Measurements from ENCODE around the gene DCTN4. TPM values are rescaled to one million over a fixed set of nuclear protein-coding genes. Genes with fewer than 3 reads are reported as not detected.
A peak's percentile ranks its signal among the peaks of the same experiment; 100 is the strongest.
"Not testable (repeated sequence)": the region's sequence is repeated elsewhere in the genome, so short reads cannot be mapped to it uniquely, and the experiment has no call there.

The DCTN4 gene
- polyA plus RNA-seq, 3 donors, result 14.6 to 34.4 (median 16.3) TPM

- no peaks in the 10 kb centered on the region for H3K27me3 Mint-ChIP-seq (ENCODE audit: low read depth in 3 of 3)
- peaks cover 62 to 66% of the 10 kb centered on the region in 2 donors for H3K36me3 ChIP-seq (replicated peaks in 1 of 2; ENCODE audit: control insufficient read depth in 1 of 2, insufficient read depth in 2 of 2, low read length in 2 of 2)
- H3K27ac ChIP-seq (ENCODE audit: low read depth in 1 of 2, low read length in 2 of 2), result peak overlapping the region in 1 of 2 donors; percentile 33
- peaks cover 54 to 57% of the 10 kb centered on the region in 2 donors for H3K36me3 Mint-ChIP-seq
- H3K4me3 Mint-ChIP-seq, result no peak overlapping the region
- H3K4me1 ChIP-seq (ENCODE audit: control insufficient read depth in 1 of 2, insufficient read depth in 2 of 2, low read length in 2 of 2), result no peaks in the 10 kb centered on the region
- H3K27me3 ChIP-seq (ENCODE audit: control insufficient read depth in 2 of 2, insufficient read depth in 2 of 2, low read length in 2 of 2), result no peaks in the 10 kb centered on the region
- peaks cover 14% of the 10 kb centered on the region for H3K4me1 Mint-ChIP-seq
- peak overlapping the region in 1 of 7 donors; percentile 3 for H3K27ac Mint-ChIP-seq
- H2AFZ ChIP-seq (ENCODE audit: insufficient read depth, low read depth, low read length, poor library complexity, severe bottlenecking), result no peak overlapping the region
- H3K9me3 ChIP-seq (replicated peaks in 1 of 2; ENCODE audit: control insufficient read depth in 1 of 2, insufficient read depth in 1 of 2, low read length in 2 of 2), result no peaks in the 10 kb centered on the region
- WGBS (ENCODE audit: insufficient coverage), result no CpG with 5 or more reads among the region's 2 CpGs
- DNase-seq, result no peak
- intact Hi-C loops (cut with micrococcal nuclease), result loop anchor here in 1 of 2 donors (5.0 to 10.0 kb wide), 2 partner anchors 37 to 46 kb away; partner anchors contain the start of gene RBM22
- no peak overlapping the region for H3K4me2 ChIP-seq (replicated peaks; ENCODE audit: extremely low read depth, low read length, poor library complexity, severe bottlenecking)
- H3K9me3 Mint-ChIP-seq, result no peaks in the 10 kb centered on the region
- no peak overlapping the region for H3K9ac ChIP-seq (ENCODE audit: insufficient read depth, low read length, poor library complexity, severe bottlenecking)
- no peak for TF ChIP-seq CTCF (IDR thresholded peaks at IDR 0.05)
- no peak overlapping the region for H3K4me3 ChIP-seq (replicated peaks in 1 of 3; ENCODE audit: low read depth in 2 of 3, low read length in 3 of 3)
- peaks cover 72% of the 10 kb centered on the region for H3K79me2 ChIP-seq (ENCODE audit: insufficient read depth, low read length)
- H4K20me1 ChIP-seq (ENCODE audit: insufficient read depth, low read length), result peaks cover 62% of the 10 kb centered on the region
These were observed 8.3 kb downstream of the DCTN4 start for GRCh38 chr5:150750469-150750868.

- H3K4me1 ChIP-seq (ENCODE audit: control insufficient read depth in 1 of 2, insufficient read depth in 2 of 2, low read length in 2 of 2); H3K27me3 Mint-ChIP-seq (ENCODE audit: low read depth in 3 of 3); H3K9me3 Mint-ChIP-seq; H3K4me3 Mint-ChIP-seq; H3K9ac ChIP-seq (ENCODE audit: insufficient read depth, low read length, poor library complexity, severe bottlenecking); H3K27me3 ChIP-seq (ENCODE audit: control insufficient read depth in 2 of 2, insufficient read depth in 2 of 2, low read length in 2 of 2); H2AFZ ChIP-seq (ENCODE audit: insufficient read depth, low read depth, low read length, poor library complexity, severe bottlenecking); H3K9me3 ChIP-seq (replicated peaks in 1 of 2; ENCODE audit: control insufficient read depth in 1 of 2, insufficient read depth in 1 of 2, low read length in 2 of 2); H3K4me3 ChIP-seq (replicated peaks in 1 of 3; ENCODE audit: low read depth in 2 of 3, low read length in 3 of 3); intact Hi-C loops (cut with micrococcal nuclease); DNase-seq; H3K4me2 ChIP-seq (replicated peaks; ENCODE audit: extremely low read depth, low read length, poor library complexity, severe bottlenecking); H3K27ac ChIP-seq (ENCODE audit: low read depth in 1 of 2, low read length in 2 of 2): not testable (repeated sequence)
- peaks cover 19 to 35% of the 10 kb centered on the region in 2 donors for H3K36me3 ChIP-seq (replicated peaks in 1 of 2; ENCODE audit: control insufficient read depth in 1 of 2, insufficient read depth in 2 of 2, low read length in 2 of 2)
- H3K27ac Mint-ChIP-seq, result peak overlapping the region in 1 of 7 donors; percentile 6
- peaks cover 43 to 62% of the 10 kb centered on the region in 2 donors for H3K36me3 Mint-ChIP-seq
- H3K4me1 Mint-ChIP-seq, result peaks cover 32% of the 10 kb centered on the region
- peaks cover 53% of the 10 kb centered on the region for H3K79me2 ChIP-seq (ENCODE audit: insufficient read depth, low read length)
- WGBS (ENCODE audit: insufficient coverage), result 95% methylated on average over 7 of the region's 9 CpGs
- H4K20me1 ChIP-seq (ENCODE audit: insufficient read depth, low read length), result peaks cover 33% of the 10 kb centered on the region
These were observed 15.7 kb downstream of the DCTN4 start for GRCh38 chr5:150743142-150743488.

- H3K27ac ChIP-seq (ENCODE audit: low read depth in 1 of 2, low read length in 2 of 2); H3K4me3 Mint-ChIP-seq; H2AFZ ChIP-seq (ENCODE audit: insufficient read depth, low read depth, low read length, poor library complexity, severe bottlenecking); H3K4me3 ChIP-seq (replicated peaks in 1 of 3; ENCODE audit: low read depth in 2 of 3, low read length in 3 of 3); H3K27me3 Mint-ChIP-seq (ENCODE audit: low read depth in 3 of 3); H3K9me3 ChIP-seq (replicated peaks in 1 of 2; ENCODE audit: control insufficient read depth in 1 of 2, insufficient read depth in 1 of 2, low read length in 2 of 2); H3K9ac ChIP-seq (ENCODE audit: insufficient read depth, low read length, poor library complexity, severe bottlenecking); DNase-seq; H3K9me3 Mint-ChIP-seq; H3K4me2 ChIP-seq (replicated peaks; ENCODE audit: extremely low read depth, low read length, poor library complexity, severe bottlenecking); H3K27me3 ChIP-seq (ENCODE audit: control insufficient read depth in 2 of 2, insufficient read depth in 2 of 2, low read length in 2 of 2); H3K4me1 ChIP-seq (ENCODE audit: control insufficient read depth in 1 of 2, insufficient read depth in 2 of 2, low read length in 2 of 2); intact Hi-C loops (cut with micrococcal nuclease): not testable (repeated sequence)
- Histone ChIP-seq H3K36me3 (replicated peaks in 1 of 2; ENCODE audit: control insufficient read depth in 1 of 2, insufficient read depth in 2 of 2, low read length in 2 of 2) (peaks cover 19 to 40% of the 10 kb centered on the region in 2 donors), H3K79me2 (ENCODE audit: insufficient read depth, low read length) (peaks cover 58% of the 10 kb centered on the region), H4K20me1 (ENCODE audit: insufficient read depth, low read length) (peaks cover 37% of the 10 kb centered on the region)
- 96% methylated on average over 5 of the region's 18 CpGs for WGBS (ENCODE audit: insufficient coverage)
- Mint-ChIP-seq H3K27ac (peak overlapping the region in 2 of 7 donors; percentile 10 to 59), H3K36me3 (peaks cover 47 to 66% of the 10 kb centered on the region in 2 donors), H3K4me1 (peaks cover 38% of the 10 kb centered on the region)
These were observed 16.2 kb downstream of the DCTN4 start for GRCh38 chr5:150742455-150743141.

All from CD14-positive monocyte (primary cell).